Neural progenitor cell (in vitro differentiated cells): ENCODE results near the gene RNPEP. TPM values are rescaled to one million over a fixed set of nuclear protein-coding genes. Genes with fewer than 3 reads are reported as not detected.
A peak's percentile ranks its signal among the peaks of the same experiment; 100 is the strongest.
"Not testable (repeated sequence)": the region's sequence is repeated elsewhere in the genome, so short reads cannot be mapped to it uniquely, and the experiment has no call there.

ENCODE experiments used
- DNase-seq: peaks from one replicate; pipeline ENCODE4 v3.0.0-alpha.2; 2016; ENCODE audit warnings: low spot score
- H2AFZ ChIP-seq: fragments of 200-600 bp; sonication (generic); replicated peaks from 2 replicates; pipeline ENCODE4 v1.6.1; 2016; ENCODE audit warnings: antibody characterized with exemption
- H3F3A ChIP-seq: fragments of 200-600 bp; sonication (generic); 2 replicates; pipeline ENCODE4 v1.6.1; 2016; ENCODE audit warnings: antibody characterized with exemption, low read depth
- H3K27ac ChIP-seq: fragments of 200-600 bp; sonication (generic); 2 replicates; pipeline ENCODE4 v1.5.1; 2016; ENCODE audit warnings: mild to moderate bottlenecking
- H3K27me3 ChIP-seq: fragments of 200-600 bp; sonication (generic); 2 replicates; pipeline ENCODE4 v1.6.1; 2016; ENCODE audit warnings: mild to moderate bottlenecking, moderate library complexity
- H3K36me3 ChIP-seq: fragments of 200-600 bp; sonication (generic); 2 replicates; pipeline ENCODE4 v1.5.1; 2016
- H3K4me1 ChIP-seq: fragments of 200-600 bp; sonication (generic); 2 replicates; pipeline ENCODE4 v1.6.1; 2016; ENCODE audit warnings: mixed run types
- H3K4me2 ChIP-seq: fragments of 200-600 bp; sonication (generic); 2 replicates; pipeline ENCODE4 v1.6.1; 2016
- H3K4me3 ChIP-seq: fragments of 200-600 bp; sonication (generic); 2 replicates; pipeline ENCODE4 v1.5.1; 2016
- H3K79me2 ChIP-seq: fragments of 200-600 bp; sonication (generic); 2 replicates; pipeline ENCODE4 v1.6.1; 2016; ENCODE audit warnings: low read depth
- H3K9ac ChIP-seq: fragments of 200-600 bp; sonication (generic); 2 replicates; pipeline ENCODE4 v1.6.1; 2016
- H3K9me3 ChIP-seq: fragments of 200-600 bp; sonication (generic); 2 replicates; pipeline ENCODE4 v1.5.1; 2016; ENCODE audit warnings: low read depth
- H4K20me1 ChIP-seq: fragments of 200-600 bp; sonication (generic); 2 replicates; pipeline ENCODE4 v1.6.1; 2016; ENCODE audit warnings: low read depth
- H3K27ac Mint-ChIP-seq: 3 replicates; pipeline ENCODE4 v1.8.0; 2021; ENCODE audit warnings: mixed read lengths
- H3K27me3 Mint-ChIP-seq: 2 replicates; pipeline ENCODE4 v1.8.0; 2022; ENCODE audit warnings: low read depth, mild to moderate bottlenecking, inconsistent platforms, moderate library complexity, mixed read lengths; ENCODE audit not compliant: insufficient read depth
- H3K36me3 Mint-ChIP-seq: 3 replicates; pipeline ENCODE4 v1.8.0; 2021; ENCODE audit warnings: mixed read lengths
- H3K4me1 Mint-ChIP-seq: 3 replicates; pipeline ENCODE4 v1.8.0; 2021; ENCODE audit warnings: mixed read lengths
- H3K4me3 Mint-ChIP-seq: 3 replicates; pipeline ENCODE4 v1.8.0; 2021; ENCODE audit warnings: mild to moderate bottlenecking, moderate library complexity, mixed read lengths
- H3K9me3 Mint-ChIP-seq: 3 replicates; pipeline ENCODE4 v1.8.0; 2020; ENCODE audit warnings: mixed read lengths
- CTCF ChIP-seq: fragments of 200-600 bp; sonication (generic); IDR thresholded peaks from 2 replicates; pipeline ENCODE4 v1.5.1; 2017; ENCODE audit warnings: antibody characterized with exemption, mild to moderate bottlenecking
- EZH2 ChIP-seq: fragments of 200-600 bp; sonication (generic); IDR thresholded peaks from 2 replicates; pipeline ENCODE4 v1.6.1; 2017; ENCODE audit warnings: antibody characterized with exemption, mild to moderate bottlenecking, moderate library complexity
- EZH2phosphoT487 ChIP-seq: fragments of 200-600 bp; sonication (generic); IDR thresholded peaks from 2 replicates; pipeline ENCODE4 v1.6.1; 2017; ENCODE audit warnings: antibody characterized with exemption
- total RNA-seq: library from RNA; depleted of rRNA; stranded (reverse); fragments of >200 nt; gene quantifications from 2 replicates; pipeline ENCODE4 v1.2.3, GENCODE V29; 2015; ENCODE audit warnings: low replicate concordance

RNPEP gene
- total RNA-seq, 1 donor from 2014 or later, result 48.7 TPM

DNA sequence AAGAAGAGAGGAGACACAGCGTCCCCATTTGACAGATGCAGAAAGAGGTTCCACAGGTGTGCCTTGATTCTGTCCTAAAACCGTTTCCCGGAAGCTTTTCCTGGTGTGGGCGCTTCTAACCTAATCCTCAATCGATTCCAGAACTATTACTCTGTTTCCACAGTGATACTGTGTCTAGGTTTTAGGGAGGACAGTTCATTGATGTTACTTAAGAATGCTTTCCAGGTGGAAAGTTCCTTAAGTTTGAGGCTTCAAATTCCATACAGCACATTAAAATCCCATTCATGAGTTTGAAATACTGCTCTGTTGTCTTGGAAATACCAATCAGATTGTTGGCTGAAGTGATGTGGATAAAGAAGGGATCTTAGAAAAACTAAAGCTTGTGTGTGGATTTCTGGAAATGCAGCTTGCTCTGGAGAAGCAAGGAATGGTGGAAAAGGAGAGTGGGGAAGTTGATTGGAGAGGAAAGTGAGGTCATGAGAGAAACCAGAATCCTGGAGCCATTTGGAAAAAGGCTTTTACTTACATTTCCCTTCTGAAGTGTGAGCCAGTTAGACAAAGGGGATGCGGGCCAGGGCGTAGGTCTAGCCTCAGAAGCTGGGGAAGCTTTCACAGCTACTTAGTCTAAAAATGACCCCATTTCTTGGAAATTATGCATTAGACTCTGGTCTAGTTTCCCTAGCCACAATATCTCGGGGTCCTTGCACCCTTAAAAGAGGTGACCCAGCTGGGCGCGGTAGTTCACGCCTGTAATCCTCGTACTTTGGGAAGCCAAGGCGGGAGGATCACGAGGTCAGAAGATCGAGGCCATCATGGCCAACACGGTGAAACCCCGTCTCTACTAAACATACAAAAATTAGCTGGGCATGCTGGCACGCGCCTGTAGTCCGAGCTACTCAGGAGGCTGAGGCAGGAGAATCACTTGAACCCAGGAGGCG is 34.6 kb downstream of the RNPEP start:
- Histone ChIP-seq H3K4me2 (peak overlapping the region; percentile 39), H3K9me3 (no peaks in the 10 kb centered on the region)
- TF ChIP-seq CTCF (no peak), EZH2phosphoT487 (no peak), EZH2 (no peak)

DNA sequence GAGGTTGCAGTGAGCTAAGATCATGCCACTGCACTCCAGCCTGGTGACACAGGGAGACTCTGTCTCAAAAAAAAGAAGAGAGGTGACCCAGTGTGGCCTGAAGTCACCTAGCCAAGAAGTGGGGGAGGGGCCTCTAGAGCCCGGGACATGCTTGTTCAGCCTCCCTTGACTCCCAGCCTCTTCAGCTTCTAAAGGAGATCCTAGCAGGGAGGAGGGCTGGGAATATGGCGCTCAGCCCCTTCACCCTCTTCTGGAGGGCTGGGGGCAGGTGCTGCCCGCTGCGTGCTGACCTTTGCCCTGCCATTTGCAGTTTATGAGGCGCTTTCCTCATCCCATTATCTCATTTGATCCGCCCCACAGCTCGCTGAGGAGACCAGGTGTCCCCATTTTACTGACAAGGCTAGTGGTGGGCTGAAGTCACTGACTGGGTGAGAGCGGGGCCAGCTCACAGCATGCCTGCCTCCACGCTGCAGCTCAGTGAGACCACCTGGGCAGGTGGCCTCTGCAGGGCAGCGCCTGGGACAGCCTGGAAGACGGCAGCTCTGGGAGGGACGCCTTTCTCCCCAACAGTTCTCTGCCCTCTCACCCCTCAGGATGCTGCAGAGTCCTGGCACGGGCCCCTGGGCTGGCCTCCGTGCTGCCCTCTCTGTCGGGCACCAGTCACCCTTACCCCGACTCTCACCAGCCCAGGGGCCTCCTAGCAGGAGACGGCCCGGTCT is 35.5 kb downstream of the RNPEP start:
- Mint-ChIP-seq H3K4me1 (peaks cover 15% of the 10 kb centered on the region), H3K4me3 (no peak overlapping the region), H3K9me3 (no peaks in the 10 kb centered on the region), H3K36me3 (no peaks in the 10 kb centered on the region), H3K27me3 (peaks cover 10% of the 10 kb centered on the region), H3K27ac (no peak overlapping the region)
- Histone ChIP-seq H3K9me3 (no peaks in the 10 kb centered on the region), H3K36me3 (no peaks in the 10 kb centered on the region), H3K4me3 (no peak overlapping the region), H2AFZ (no peak overlapping the region), H3F3A (no peaks in the 10 kb centered on the region), H3K4me1 (peaks cover 17% of the 10 kb centered on the region), H3K27ac (no peak overlapping the region), H3K79me2 (no peaks in the 10 kb centered on the region), H3K9ac (no peak overlapping the region), H4K20me1 (no peaks in the 10 kb centered on the region), H3K4me2 (peak overlapping the region; percentile 39), H3K27me3 (no peaks in the 10 kb centered on the region)
- peak; percentile 42 for DNase-seq
- no peak for TF ChIP-seq EZH2phosphoT487
- TF ChIP-seq EZH2, result no peak
- no peak for TF ChIP-seq CTCF

More for the DNA sequence above, 34.6 kb downstream of the RNPEP start:
- no peaks in the 10 kb centered on the region for H4K20me1 ChIP-seq
- peaks cover 16% of the 10 kb centered on the region for H3K4me1 ChIP-seq
- peaks cover 11% of the 10 kb centered on the region for H3K27me3 Mint-ChIP-seq
- no peak overlapping the region for H3K27ac ChIP-seq
- peaks cover 15% of the 10 kb centered on the region for H3K4me1 Mint-ChIP-seq
- no peak overlapping the region for H3K27ac Mint-ChIP-seq
- H3K36me3 ChIP-seq, result no peaks in the 10 kb centered on the region
- H3K79me2 ChIP-seq, result no peaks in the 10 kb centered on the region
- H3K4me3 ChIP-seq, result no peak overlapping the region
- H3K9me3 Mint-ChIP-seq, result no peaks in the 10 kb centered on the region
- H3K4me3 Mint-ChIP-seq, result no peak overlapping the region
- H3K27me3 ChIP-seq, result no peaks in the 10 kb centered on the region
- no peak overlapping the region for H2AFZ ChIP-seq
- H3K9ac ChIP-seq, result no peak overlapping the region
- no peaks in the 10 kb centered on the region for H3K36me3 Mint-ChIP-seq
- no peak for DNase-seq
- H3F3A ChIP-seq, result no peaks in the 10 kb centered on the region

DNA sequence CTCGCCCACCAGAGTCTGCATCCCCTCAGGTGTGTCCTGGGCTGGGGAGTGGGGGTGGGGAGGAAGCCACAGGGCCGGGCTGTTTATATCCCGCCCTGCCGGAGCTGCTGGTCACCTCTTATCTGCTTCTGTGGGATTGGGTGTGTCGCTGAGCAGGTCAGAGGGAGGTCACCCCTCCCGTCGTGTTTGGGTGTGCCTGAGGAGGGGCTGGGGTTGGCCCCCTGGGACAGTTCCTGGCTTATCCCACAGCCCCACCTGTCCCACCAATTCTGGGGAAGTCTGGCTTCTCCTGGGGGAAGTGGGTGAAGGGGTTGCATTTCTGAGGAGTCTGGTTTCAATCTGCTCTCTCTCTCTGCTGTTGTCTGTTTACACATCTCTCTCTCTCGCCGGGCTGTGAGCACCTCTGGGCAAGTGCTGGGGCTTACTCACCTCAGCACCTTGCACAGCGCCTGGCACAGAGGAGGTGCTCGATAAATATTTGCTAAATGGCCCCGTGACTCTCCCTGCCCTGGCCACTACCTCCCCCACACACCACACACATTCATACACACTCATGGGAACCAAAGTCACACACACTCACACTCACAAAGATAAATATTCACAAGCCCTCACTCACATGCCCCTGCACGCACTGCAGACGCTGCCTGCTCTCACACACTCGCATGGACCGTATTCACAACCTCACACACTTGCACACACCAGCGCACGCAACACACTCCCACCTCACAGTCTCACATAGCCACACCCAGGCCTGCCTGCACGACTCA is 36.2 kb downstream of the RNPEP start:
- TF ChIP-seq CTCF (no peak), EZH2 (no peak), EZH2phosphoT487 (no peak)
- Histone ChIP-seq H3K36me3 (no peaks in the 10 kb centered on the region), H3K4me1 (peaks cover 21% of the 10 kb centered on the region), H3K9ac (no peak overlapping the region), H3K4me2 (peak overlapping the region; percentile 39), H3K4me3 (no peak overlapping the region), H3F3A (no peaks in the 10 kb centered on the region), H3K9me3 (no peaks in the 10 kb centered on the region), H3K27me3 (no peaks in the 10 kb centered on the region), H3K27ac (no peak overlapping the region), H3K79me2 (no peaks in the 10 kb centered on the region), H2AFZ (no peak overlapping the region), H4K20me1 (no peaks in the 10 kb centered on the region)
- no peaks in the 10 kb centered on the region for H3K36me3 Mint-ChIP-seq
- no peak for DNase-seq
- peaks cover 8% of the 10 kb centered on the region for H3K27me3 Mint-ChIP-seq
- no peaks in the 10 kb centered on the region for H3K9me3 Mint-ChIP-seq
- H3K4me3 Mint-ChIP-seq, result peak overlapping the region; percentile 20
- H3K4me1 Mint-ChIP-seq, result peaks cover 15% of the 10 kb centered on the region
- peak overlapping the region; percentile 66 for H3K27ac Mint-ChIP-seq

DNA sequence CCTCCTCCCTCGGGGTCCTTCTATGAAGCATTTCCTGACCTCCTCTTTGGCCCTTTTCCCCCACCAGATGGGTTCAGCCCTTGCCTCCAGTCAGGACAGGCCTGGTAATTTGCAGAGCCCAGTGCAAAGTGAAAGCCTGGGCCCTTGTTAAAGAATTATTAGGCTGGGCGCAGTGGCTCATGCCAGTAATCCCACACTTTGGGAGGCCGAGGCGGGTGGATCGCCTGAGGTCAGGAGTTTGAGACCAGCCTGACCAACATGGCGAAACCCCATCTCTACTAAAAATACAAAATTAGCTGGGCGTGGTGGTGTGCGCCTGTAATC is 36.7 kb downstream of the RNPEP start:
- not testable (repeated sequence) for DNase-seq, H3K27me3 Mint-ChIP-seq, H3K9ac ChIP-seq, H3K4me2 ChIP-seq, H3K79me2 ChIP-seq, H2AFZ ChIP-seq, H3K36me3 Mint-ChIP-seq, H3K9me3 ChIP-seq, H3K36me3 ChIP-seq, H3K4me3 ChIP-seq, H3F3A ChIP-seq, H3K9me3 Mint-ChIP-seq, H4K20me1 ChIP-seq, H3K27ac ChIP-seq, H3K27me3 ChIP-seq
- Mint-ChIP-seq H3K27ac (peak overlapping the region; percentile 66), H3K4me1 (peaks cover 15% of the 10 kb centered on the region), H3K4me3 (peak overlapping the region; percentile 20)
- H3K4me1 ChIP-seq, result peaks cover 21% of the 10 kb centered on the region
